HepG2 (cell line): ENCODE data around the gene DENND2A. TPM values are rescaled to one million over a fixed set of nuclear protein-coding genes. Genes with fewer than 3 reads are reported as not detected.
A peak's percentile ranks its signal among the peaks of the same experiment; 100 is the strongest.

Experiments
- AGO2 ChIP-seq: fragments of 200-400 bp; formaldehyde crosslinking; optimal IDR thresholded peaks from 2 replicates; pipeline ENCODE3; 2017; ENCODE audit warnings: mild to moderate bottlenecking, low read depth, low read length, moderate library complexity
- CHD2 ChIP-seq: IDR thresholded peaks from 2 replicates; pipeline ENCODE4 v1.6.1; 2011; ENCODE audit warnings: low read depth, low read length, improper control_type of control experiment
- FOXK2 ChIP-seq: fragments of 450-650 bp; IDR thresholded peaks from 2 replicates; pipeline ENCODE4 v1.6.1; 2016
- FOXP1 ChIP-seq, 2 experiments: fragments of 450-650 bp in 1 of 2; IDR thresholded peaks; 2 replicates each; pipeline ENCODE4 v1.6.1; 2017 to 2018; ENCODE audit warnings: antibody characterized with exemption in 1 of 2
- HOXA7 ChIP-seq: sonication (generic); formaldehyde crosslinking; IDR thresholded peaks from 2 replicates; pipeline ENCODE4 v1.8.1; 2022; ENCODE audit warnings: mild to moderate bottlenecking, missing genetic modification reagents, moderate library complexity
- MED8 ChIP-seq: sonication (generic); formaldehyde crosslinking; IDR thresholded peaks from 2 replicates; pipeline ENCODE4 v1.8.1; 2023; ENCODE audit warnings: mild to moderate bottlenecking, missing genetic modification reagents; ENCODE audit not compliant: insufficient replicate concordance
- NCOR1 ChIP-seq: fragments of 200-600 bp; sonication (generic); IDR thresholded peaks from 2 replicates; pipeline ENCODE4 v1.7.0; 2017; ENCODE audit warnings: antibody characterized with exemption, low read length, borderline replicate concordance
- PLSCR1 ChIP-seq: sonication (generic); formaldehyde crosslinking; IDR thresholded peaks from 2 replicates; pipeline ENCODE4 v1.5.0; 2020; ENCODE audit warnings: missing genetic modification reagents, mild to moderate bottlenecking, borderline replicate concordance
- PPARG ChIP-seq: conservative IDR thresholded peaks from 2 replicates; pipeline ENCODE4 v1.6.1; 2016; ENCODE audit warnings: missing biosample characterization, missing genetic modification reagents
- PTBP1 ChIP-seq: fragments of 200-400 bp; formaldehyde crosslinking; IDR thresholded peaks from 2 replicates; pipeline ENCODE4 v1.6.1; 2018; ENCODE audit warnings: low read length, low read depth; ENCODE audit not compliant: poor library complexity, severe bottlenecking
- RBM22 ChIP-seq: fragments of 200-400 bp; formaldehyde crosslinking; optimal IDR thresholded peaks from 2 replicates; pipeline ENCODE3; 2017; ENCODE audit warnings: mild to moderate bottlenecking, low read length, moderate library complexity
- SMAD3 ChIP-seq: sonication (generic); formaldehyde crosslinking; IDR thresholded peaks from 2 replicates; pipeline ENCODE4 v1.4.0; 2020; ENCODE audit warnings: missing genetic modification reagents
- ZBTB46 ChIP-seq: sonication (generic); formaldehyde crosslinking; IDR thresholded peaks from 2 replicates; pipeline ENCODE4 v1.4.0; 2020; ENCODE audit warnings: mild to moderate bottlenecking, missing genetic modification reagents, borderline replicate concordance
- ZNF136 ChIP-seq: sonication (generic); formaldehyde crosslinking; IDR thresholded peaks from 2 replicates; pipeline ENCODE4 v1.8.1; 2022; ENCODE audit warnings: low read depth, mild to moderate bottlenecking, moderate library complexity, missing genetic modification reagents
- ZNF260 ChIP-seq: sonication (generic); formaldehyde crosslinking; IDR thresholded peaks from 2 replicates; pipeline ENCODE4 v1.4.0; 2020; ENCODE audit warnings: missing genetic modification reagents, low read depth, mild to moderate bottlenecking, borderline replicate concordance
- ZNF335 ChIP-seq: sonication (generic); formaldehyde crosslinking; IDR thresholded peaks from 2 replicates; pipeline ENCODE4 v1.4.0; 2020; ENCODE audit warnings: missing genetic modification reagents
- ZNF652 ChIP-seq: IDR thresholded peaks from 2 replicates; pipeline ENCODE4 v1.6.1; 2016; ENCODE audit warnings: low read depth, borderline replicate concordance
- ZNF776 ChIP-seq: sonication (generic); formaldehyde crosslinking; IDR thresholded peaks from 2 replicates; pipeline ENCODE4 v1.4.0; 2020; ENCODE audit warnings: mild to moderate bottlenecking, missing genetic modification reagents
- polyA plus RNA-seq, 8 experiments: library from polyadenylated mRNA; depleted of rRNA in 3 of 8; stranded (reverse) in 7 of 8; unstranded in 1 of 8; fragments of >200 nt; fragmentation: Illumina TruSeq in 4 of 8; extraction: Trizol in 4 of 8; gene quantifications; 2 replicates each; pipeline versions ENCODE4 v1.2.1 to v1.2.3, GENCODE V29; 2011 to 2016; ENCODE audit warnings: low read depth in 4 of 8, missing spikeins in 1 of 8, mixed read lengths in 1 of 8; ENCODE audit not compliant: insufficient read depth in 1 of 8
- total RNA-seq, 5 experiments: library from RNA; depleted of rRNA; stranded (reverse); fragments of >200 nt; fragmentation: Illumina TruSeq; extraction: Trizol; gene quantifications; 2 replicates each; pipeline ENCODE4 v1.2.3, GENCODE V29; 2016; ENCODE audit warnings: low read depth in 1 of 5
- TF ChIP-seq, protein P1 (sequence below): sonication (generic); formaldehyde crosslinking; IDR thresholded peaks from 2 replicates; pipeline ENCODE4 v1.4.0; 2020; ENCODE audit warnings: missing genetic modification reagents, mild to moderate bottlenecking, borderline replicate concordance
- TF ChIP-seq, protein P2 (sequence below): sonication (generic); formaldehyde crosslinking; IDR thresholded peaks from 2 replicates; pipeline ENCODE4 v1.5.0; 2020; ENCODE audit warnings: mild to moderate bottlenecking, missing genetic modification reagents, borderline replicate concordance

The DENND2A gene
- total and polyA plus RNA-seq, 2 of the 13 experiments (the other 11 are each of a cell fraction or from before 2014, with no cell fraction given): not detected

DNA sequence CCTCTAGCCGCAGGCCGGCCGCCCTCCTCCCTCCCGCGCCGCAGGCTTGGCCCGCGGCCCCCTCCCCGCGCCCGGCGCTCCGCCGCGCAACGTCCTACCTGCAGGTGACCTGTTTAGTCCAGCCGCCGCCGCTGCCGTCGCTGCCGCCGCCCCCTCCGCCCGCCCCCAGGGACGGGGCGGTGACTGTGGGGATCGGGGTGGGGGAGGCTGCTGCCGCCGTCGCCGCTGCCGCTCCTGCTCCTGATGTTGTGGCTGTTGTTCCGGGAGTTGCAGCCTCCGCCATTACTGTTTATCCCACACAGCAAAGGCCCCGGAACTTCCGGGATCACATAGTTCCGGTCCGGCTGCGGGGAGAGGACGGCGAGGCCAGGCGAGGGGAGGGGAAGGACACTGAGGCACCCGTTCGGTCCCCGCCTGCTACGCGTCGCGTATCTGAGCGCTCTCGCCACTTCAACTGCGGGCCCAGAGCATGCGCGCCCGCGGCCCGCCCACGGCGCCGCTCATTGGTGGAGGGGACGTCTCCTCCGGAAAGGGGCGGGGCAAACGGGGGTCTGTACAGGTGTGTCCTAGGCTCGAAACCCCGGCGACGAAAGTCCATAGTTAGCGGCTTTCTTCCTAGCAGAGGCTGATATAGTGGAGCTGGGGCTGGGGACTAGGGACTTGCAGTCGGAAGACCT lies 161.4 kb downstream of the DENND2A start, which contains the start of gene MKRN1 (continued):
- TF ChIP-seq SMAD3 (CRISPR knock-in tag) (peak; percentile 37; the same call in 1 of the 2 replicates), ZNF260 (no peak), ZNF776 (CRISPR knock-in tag) (no peak), ZBTB46 (CRISPR knock-in tag) (no peak), HOXA7 (CRISPR knock-in tag) (no peak), PTBP1 (no peak), FOXP1 (IDR thresholded peaks at IDR 0.05) (no peak), FOXP1 (CRISPR knock-in tag; IDR thresholded peaks at IDR 0.05) (peak; percentile 67), ZNF335 (peak; percentile 57; the same call in 1 of the 2 replicates), ZNF136 (CRISPR knock-in tag) (no peak), NCOR1 (no peak), PPARG (CRISPR knock-in tag) (no peak), PLSCR1 (CRISPR knock-in tag) (no peak), AGO2 (no peak), RBM22 (no peak), ZNF652 (CRISPR knock-in tag) (peak; percentile 66), MED8 (CRISPR knock-in tag) (peak; percentile 37), CHD2 (no peak), FOXK2 (peak; percentile 51; the same call in 1 of the 2 replicates)
- TF ChIP-seq, protein P1, sequence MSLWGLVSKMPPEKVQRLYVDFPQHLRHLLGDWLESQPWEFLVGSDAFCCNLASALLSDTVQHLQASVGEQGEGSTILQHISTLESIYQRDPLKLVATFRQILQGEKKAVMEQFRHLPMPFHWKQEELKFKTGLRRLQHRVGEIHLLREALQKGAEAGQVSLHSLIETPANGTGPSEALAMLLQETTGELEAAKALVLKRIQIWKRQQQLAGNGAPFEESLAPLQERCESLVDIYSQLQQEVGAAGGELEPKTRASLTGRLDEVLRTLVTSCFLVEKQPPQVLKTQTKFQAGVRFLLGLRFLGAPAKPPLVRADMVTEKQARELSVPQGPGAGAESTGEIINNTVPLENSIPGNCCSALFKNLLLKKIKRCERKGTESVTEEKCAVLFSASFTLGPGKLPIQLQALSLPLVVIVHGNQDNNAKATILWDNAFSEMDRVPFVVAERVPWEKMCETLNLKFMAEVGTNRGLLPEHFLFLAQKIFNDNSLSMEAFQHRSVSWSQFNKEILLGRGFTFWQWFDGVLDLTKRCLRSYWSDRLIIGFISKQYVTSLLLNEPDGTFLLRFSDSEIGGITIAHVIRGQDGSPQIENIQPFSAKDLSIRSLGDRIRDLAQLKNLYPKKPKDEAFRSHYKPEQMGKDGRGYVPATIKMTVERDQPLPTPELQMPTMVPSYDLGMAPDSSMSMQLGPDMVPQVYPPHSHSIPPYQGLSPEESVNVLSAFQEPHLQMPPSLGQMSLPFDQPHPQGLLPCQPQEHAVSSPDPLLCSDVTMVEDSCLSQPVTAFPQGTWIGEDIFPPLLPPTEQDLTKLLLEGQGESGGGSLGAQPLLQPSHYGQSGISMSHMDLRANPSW (CRISPR knock-in tag): 0 out of 2 replicates have a peak, but pooled peaks have one; percentile 20
- TF ChIP-seq, protein P2, sequence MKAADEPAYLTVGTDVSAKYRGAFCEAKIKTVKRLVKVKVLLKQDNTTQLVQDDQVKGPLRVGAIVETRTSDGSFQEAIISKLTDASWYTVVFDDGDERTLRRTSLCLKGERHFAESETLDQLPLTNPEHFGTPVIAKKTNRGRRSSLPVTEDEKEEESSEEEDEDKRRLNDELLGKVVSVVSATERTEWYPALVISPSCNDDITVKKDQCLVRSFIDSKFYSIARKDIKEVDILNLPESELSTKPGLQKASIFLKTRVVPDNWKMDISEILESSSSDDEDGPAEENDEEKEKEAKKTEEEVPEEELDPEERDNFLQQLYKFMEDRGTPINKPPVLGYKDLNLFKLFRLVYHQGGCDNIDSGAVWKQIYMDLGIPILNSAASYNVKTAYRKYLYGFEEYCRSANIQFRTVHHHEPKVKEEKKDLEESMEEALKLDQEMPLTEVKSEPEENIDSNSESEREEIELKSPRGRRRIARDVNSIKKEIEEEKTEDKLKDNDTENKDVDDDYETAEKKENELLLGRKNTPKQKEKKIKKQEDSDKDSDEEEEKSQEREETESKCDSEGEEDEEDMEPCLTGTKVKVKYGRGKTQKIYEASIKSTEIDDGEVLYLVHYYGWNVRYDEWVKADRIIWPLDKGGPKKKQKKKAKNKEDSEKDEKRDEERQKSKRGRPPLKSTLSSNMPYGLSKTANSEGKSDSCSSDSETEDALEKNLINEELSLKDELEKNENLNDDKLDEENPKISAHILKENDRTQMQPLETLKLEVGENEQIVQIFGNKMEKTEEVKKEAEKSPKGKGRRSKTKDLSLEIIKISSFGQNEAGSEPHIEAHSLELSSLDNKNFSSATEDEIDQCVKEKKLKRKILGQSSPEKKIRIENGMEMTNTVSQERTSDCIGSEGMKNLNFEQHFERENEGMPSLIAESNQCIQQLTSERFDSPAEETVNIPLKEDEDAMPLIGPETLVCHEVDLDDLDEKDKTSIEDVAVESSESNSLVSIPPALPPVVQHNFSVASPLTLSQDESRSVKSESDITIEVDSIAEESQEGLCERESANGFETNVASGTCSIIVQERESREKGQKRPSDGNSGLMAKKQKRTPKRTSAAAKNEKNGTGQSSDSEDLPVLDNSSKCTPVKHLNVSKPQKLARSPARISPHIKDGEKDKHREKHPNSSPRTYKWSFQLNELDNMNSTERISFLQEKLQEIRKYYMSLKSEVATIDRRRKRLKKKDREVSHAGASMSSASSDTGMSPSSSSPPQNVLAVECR (CRISPR knock-in tag): peak; percentile 67; the same call in 1 of the 2 replicates
